ENCODE results near the gene SKP1.
"Not testable (repeated sequence)": the region's sequence is repeated elsewhere in the genome, so short reads cannot be mapped to it uniquely, and the experiment has no call there.

Gene SKP1

GRCh38 chr5:134183481-134183880 lies 6.7 kb upstream of the SKP1 start:
- no peak for DNase-seq

- DNase-seq: no peak
These were observed 1.3 kb upstream of the SKP1 start for GRCh38 chr5:134178096-134178419.

- peak; percentile 65 for DNase-seq
These were observed 782 bp upstream of the SKP1 start for GRCh38 chr5:134177369-134178095.

DNA sequence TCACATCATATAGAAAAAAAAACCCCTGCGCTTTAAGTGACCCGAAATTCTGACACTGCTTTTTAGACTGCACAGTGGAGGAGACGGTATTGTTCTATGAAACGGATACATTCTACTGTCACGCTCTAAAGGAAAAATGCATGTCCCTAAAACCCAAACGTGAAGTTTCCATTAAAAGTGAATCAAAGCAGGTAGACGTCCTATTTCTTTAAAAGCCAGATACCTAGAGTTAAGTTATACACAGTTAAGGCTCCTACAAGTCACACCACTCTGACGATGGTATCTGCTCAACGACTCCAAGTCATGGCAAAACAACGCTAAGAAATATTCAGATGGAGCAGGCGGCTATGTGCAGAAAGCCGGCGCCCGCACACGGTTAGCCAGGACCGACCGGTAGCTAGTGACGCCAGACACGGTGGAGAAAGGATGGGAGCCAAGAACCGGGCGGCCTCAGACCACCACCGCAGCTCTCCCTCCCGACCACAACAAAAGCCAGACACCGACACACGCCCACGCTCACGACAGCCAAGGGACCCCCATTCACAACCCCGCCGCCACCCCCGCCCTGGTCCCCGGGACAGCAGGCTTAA lies 734 bp downstream of the SKP1 start:
- no peak for DNase-seq

- peak; percentile 16 for DNase-seq
These were observed 1.6 kb downstream of the SKP1 start for GRCh38 chr5:134174841-134175839.

DNA sequence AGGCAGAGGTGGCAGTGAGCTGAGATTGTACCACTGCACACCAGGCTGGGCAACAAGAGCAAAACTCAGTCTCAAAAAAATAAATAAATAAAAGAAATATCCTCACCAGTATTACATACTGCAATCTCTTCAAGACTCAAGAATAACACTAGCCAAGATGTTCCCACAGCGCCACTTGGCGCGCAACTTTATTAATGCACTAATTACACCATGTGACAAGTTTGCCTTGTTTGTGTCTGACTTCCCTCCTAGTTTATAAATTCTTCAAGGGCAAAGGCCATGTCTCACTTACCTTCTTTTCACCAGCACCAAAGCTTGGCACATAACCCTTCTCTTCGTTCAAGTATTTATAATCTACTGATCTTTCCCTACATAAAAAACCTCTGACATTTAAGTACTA lies 4.8 kb downstream of the SKP1 start:
- no peak for DNase-seq

- DNase-seq: no peak
These were observed 14.2 kb downstream of the SKP1 start for GRCh38 chr5:134162592-134162991.

- no peak for DNase-seq
These were observed 15.0 kb downstream of the SKP1 start for GRCh38 chr5:134161513-134162395.

GRCh38 chr5:134153657-134154056 lies 23.1 kb downstream of the SKP1 start:
- DNase-seq: no peak

GRCh38 chr5:134153241-134153640 lies 23.5 kb downstream of the SKP1 start:
- no peak for DNase-seq

- not testable (repeated sequence) for DNase-seq
These were observed 24.4 kb downstream of the SKP1 start for GRCh38 chr5:134152173-134152832.

DNA sequence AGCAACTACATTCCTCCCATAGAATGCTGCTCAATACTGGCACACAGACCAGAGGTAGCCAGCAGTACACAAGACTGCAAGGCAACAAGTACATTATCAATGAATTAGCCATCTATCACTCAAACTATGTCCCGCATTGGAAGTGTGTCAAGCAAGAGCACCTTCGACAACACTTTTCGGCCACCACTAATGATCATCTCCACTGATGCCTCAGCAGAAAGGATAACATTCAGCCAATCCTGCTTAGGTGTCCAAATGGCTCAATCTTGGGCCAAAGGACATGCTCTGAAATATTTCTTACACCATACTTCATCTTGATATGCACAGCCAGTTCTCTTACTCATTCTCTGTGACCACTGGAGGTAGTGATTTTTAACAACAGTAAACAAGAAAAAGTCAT lies 25.0 kb downstream of the SKP1 start:
- no peak for DNase-seq

- no peak for DNase-seq
These were observed 27.0 kb downstream of the SKP1 start for GRCh38 chr5:134149571-134150303.

DNA sequence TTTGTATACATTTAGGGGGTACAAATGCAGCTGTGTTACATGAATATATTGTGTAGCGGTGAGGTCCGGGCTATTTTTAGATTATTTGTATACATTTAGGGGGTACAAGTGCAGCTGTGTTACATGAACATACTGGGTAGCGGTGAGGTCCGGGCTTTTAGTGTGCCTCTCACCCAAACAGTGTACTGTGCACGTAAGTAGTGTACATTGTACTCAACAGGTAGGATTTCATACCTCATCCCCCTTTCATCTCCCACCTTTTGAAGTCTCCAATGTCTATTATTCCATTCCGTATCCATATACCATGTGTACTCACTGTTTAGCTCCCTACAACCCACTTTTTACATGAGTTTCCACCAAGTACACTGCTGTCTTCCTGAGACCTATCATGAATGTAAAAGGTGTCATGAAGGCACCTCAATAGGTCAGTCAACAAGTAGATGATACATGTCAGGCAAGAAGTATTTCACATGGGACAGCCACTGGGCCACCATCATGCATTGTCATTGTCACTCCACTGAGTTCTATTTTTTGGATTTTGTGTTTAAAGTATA lies 27.7 kb downstream of the SKP1 start:
- no peak for DNase-seq

DNA sequence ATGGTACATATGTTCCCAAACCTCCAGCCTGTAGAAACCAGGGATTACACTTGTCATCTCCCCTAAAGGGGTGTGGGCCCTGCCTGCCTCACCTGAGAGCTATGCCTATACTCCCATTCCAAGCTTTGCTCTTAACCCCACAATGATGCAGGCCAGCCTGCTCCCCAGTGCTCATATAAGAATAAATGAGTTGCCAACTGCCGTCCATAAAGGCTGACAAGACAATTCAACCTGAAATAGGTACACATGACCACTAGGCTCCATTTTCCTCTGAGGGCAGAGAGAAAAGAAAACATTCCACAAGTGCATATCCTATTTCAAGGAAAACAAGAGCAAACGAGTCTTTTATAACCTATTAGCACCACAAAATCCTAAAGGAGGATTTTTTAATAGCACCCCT lies 28.4 kb downstream of the SKP1 start:
- DNase-seq: no peak

GRCh38 chr5:134146651-134147518 lies 29.9 kb downstream of the SKP1 start:
- no peak for DNase-seq

DNA sequence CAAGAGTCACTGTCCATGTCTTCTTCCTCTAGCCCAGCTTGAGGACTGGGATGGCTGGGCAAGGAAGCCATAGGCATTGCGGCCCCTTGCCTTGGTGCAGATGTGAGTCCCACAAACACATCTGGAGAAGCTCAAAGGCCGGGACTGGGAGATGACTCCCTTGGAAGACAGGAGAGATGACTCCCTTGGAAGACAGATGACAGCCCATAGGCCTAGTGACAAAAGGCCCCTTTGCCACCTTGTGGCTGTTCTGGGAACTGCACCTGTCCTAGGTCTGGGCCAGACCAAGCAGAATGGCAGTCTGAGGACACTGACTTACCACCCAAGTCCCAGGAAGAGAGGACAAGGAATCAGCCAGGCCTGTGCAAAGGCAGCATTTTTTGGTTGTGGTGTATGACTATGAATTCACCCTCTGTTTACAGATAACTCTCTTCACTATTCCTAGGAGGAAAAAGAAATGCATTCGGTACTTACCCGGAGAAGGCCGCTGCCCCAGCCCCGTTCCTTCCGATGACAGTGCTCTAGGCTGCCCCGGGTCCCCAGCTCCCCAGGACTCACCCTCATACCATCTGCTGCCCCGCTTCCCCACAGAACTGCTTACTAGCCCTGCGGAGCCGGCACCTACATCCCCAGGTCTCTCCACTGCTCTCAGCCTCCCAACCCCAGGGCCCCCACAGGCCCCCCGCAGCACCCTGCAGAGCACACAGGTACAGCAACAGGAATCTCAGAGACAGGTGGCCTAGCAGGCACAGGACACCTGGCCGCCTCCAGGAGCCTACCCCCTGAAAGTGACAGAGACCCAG lies 30.8 kb downstream of the SKP1 start:
- DNase-seq: peak; percentile 34

DNA sequence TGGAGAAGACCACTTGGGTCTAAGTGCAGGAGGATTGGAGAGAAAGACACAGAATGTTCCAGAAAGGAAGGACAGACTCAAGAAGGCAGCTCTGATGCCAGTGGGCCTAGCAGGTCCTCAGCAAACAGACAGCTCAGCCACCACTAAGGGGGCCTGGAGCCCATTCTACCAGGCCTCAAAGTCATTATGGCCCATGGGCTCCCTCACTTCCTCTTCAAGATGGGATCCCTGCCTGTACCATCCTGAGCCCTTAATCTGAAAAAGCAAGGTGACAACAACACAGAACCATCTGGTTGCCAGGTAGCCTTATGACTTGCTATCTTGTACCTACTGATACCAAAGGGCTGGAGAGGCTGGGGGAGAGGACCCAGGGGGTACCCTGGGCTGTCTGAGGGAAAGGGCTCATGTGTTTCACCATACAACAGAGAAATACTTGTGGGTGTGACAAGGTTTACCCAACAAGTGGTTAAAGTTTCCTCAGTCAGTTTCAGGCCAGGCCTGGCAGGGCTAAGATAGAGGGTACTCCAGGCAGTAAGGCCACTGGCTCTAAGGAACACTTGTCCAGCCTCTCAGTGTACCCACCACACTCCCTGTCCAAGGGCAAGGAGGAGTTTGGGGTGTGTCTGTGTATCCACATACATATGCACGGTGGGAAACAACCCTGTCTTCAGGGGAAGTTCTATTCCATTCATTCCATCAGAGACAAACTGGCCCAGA lies 31.6 kb downstream of the SKP1 start:
- no peak for DNase-seq

Data from right kidney (tissue), 1 donor.